ENCODE data around the gene C7orf33. TPM values are rescaled to one million over a fixed set of nuclear protein-coding genes. Genes with fewer than 3 reads are reported as not detected.

The C7orf33 gene
- total and polyA plus RNA-seq, 4 donors = not detected

GRCh38 chr7:148657929-148658328 lies 67.4 kb downstream of the C7orf33 start:
- no peak overlapping the region for H3K4me3 ChIP-seq
- H3K27me3 ChIP-seq (ENCODE audit: control insufficient read depth in 3 of 3, insufficient read depth in 3 of 3, low read length in 2 of 3) = no peaks in the 10 kb centered on the region
- H3K27ac ChIP-seq (ENCODE audit: low read depth in 1 of 2, low read length in 1 of 2) = no peak overlapping the region
- TF ChIP-seq CTCF (IDR thresholded peaks at IDR 0.05; ENCODE audit: control extremely low read depth, extremely low read depth) = no peak
- no peak for DNase-seq
- H3K9me3 ChIP-seq (ENCODE audit: control insufficient read depth in 4 of 4, insufficient read depth in 3 of 4, low read length in 3 of 4) = no peaks in the 10 kb centered on the region
- no peak for ATAC-seq (ENCODE audit: insufficient read depth, low FRiP score)
- no peaks in the 10 kb centered on the region for H3K36me3 ChIP-seq (ENCODE audit: control insufficient read depth in 4 of 4, insufficient read depth in 4 of 4, low read length in 4 of 4)
- no peak overlapping the region for H3K9ac ChIP-seq (ENCODE audit: insufficient read depth in 1 of 2, low read length in 2 of 2)
- WGBS, 2 donors = 79 to 91% methylated on average over 4 of the region's 4 CpGs
- H3K4me1 ChIP-seq (ENCODE audit: control insufficient read depth in 5 of 5, insufficient read depth in 5 of 5, low read length in 5 of 5) = no peaks in the 10 kb centered on the region

- no peak for TF ChIP-seq CTCF (IDR thresholded peaks at IDR 0.05; ENCODE audit: control extremely low read depth, extremely low read depth)
- no peaks in the 10 kb centered on the region for H3K9me3 ChIP-seq (ENCODE audit: control insufficient read depth in 4 of 4, insufficient read depth in 3 of 4, low read length in 3 of 4)
- no peak overlapping the region for H3K4me3 ChIP-seq
- no peaks in the 10 kb centered on the region for H3K36me3 ChIP-seq (ENCODE audit: control insufficient read depth in 4 of 4, insufficient read depth in 4 of 4, low read length in 4 of 4)
- H3K9ac ChIP-seq (ENCODE audit: insufficient read depth in 1 of 2, low read length in 2 of 2) = no peak overlapping the region
- no peak overlapping the region for H3K27ac ChIP-seq (ENCODE audit: low read depth in 1 of 2, low read length in 1 of 2)
- ATAC-seq (ENCODE audit: insufficient read depth, low FRiP score) = no peak
- H3K27me3 ChIP-seq (ENCODE audit: control insufficient read depth in 3 of 3, insufficient read depth in 3 of 3, low read length in 2 of 3) = no peaks in the 10 kb centered on the region
- WGBS, 2 donors = 82 to 87% methylated on average over 2 of the region's 2 CpGs
- DNase-seq = no peak
- H3K4me1 ChIP-seq (ENCODE audit: control insufficient read depth in 5 of 5, insufficient read depth in 5 of 5, low read length in 5 of 5) = no peaks in the 10 kb centered on the region
Measured at GRCh38 chr7:148661471-148661870, 70.9 kb downstream of the C7orf33 start.

- Histone ChIP-seq H3K9me3 (ENCODE audit: control insufficient read depth in 4 of 4, insufficient read depth in 3 of 4, low read length in 3 of 4) (no peaks in the 10 kb centered on the region), H3K27ac (ENCODE audit: low read depth in 1 of 2, low read length in 1 of 2) (no peak overlapping the region), H3K36me3 (ENCODE audit: control insufficient read depth in 4 of 4, insufficient read depth in 4 of 4, low read length in 4 of 4) (no peaks in the 10 kb centered on the region), H3K4me1 (ENCODE audit: control insufficient read depth in 5 of 5, insufficient read depth in 5 of 5, low read length in 5 of 5) (no peaks in the 10 kb centered on the region), H3K27me3 (ENCODE audit: control insufficient read depth in 3 of 3, insufficient read depth in 3 of 3, low read length in 2 of 3) (no peaks in the 10 kb centered on the region), H3K9ac (ENCODE audit: insufficient read depth in 1 of 2, low read length in 2 of 2) (no peak overlapping the region), H3K4me3 (no peak overlapping the region)
- DNase-seq (no peak), ATAC-seq (ENCODE audit: insufficient read depth, low FRiP score) (no peak)
- no peak for TF ChIP-seq CTCF (IDR thresholded peaks at IDR 0.05; ENCODE audit: control extremely low read depth, extremely low read depth)
- 36 to 83% methylated on average over 3 of the region's 3 CpGs for WGBS, 2 donors
Measured at GRCh38 chr7:148662646-148663045, 72.1 kb downstream of the C7orf33 start.

- WGBS, 2 donors = 51 to 70% methylated on average over 6 of the region's 6 CpGs
- H3K9me3 ChIP-seq (ENCODE audit: control insufficient read depth in 4 of 4, insufficient read depth in 3 of 4, low read length in 3 of 4) = no peaks in the 10 kb centered on the region
- ATAC-seq (ENCODE audit: insufficient read depth, low FRiP score) = no peak
- no peak overlapping the region for H3K27ac ChIP-seq (ENCODE audit: low read depth in 1 of 2, low read length in 1 of 2)
- H3K4me3 ChIP-seq = no peak overlapping the region
- no peak for TF ChIP-seq CTCF (IDR thresholded peaks at IDR 0.05; ENCODE audit: control extremely low read depth, extremely low read depth)
- no peaks in the 10 kb centered on the region for H3K36me3 ChIP-seq (ENCODE audit: control insufficient read depth in 4 of 4, insufficient read depth in 4 of 4, low read length in 4 of 4)
- peak in 1 of 3 donors; percentile 47 for DNase-seq
- H3K27me3 ChIP-seq (ENCODE audit: control insufficient read depth in 3 of 3, insufficient read depth in 3 of 3, low read length in 2 of 3) = no peaks in the 10 kb centered on the region
- H3K9ac ChIP-seq (ENCODE audit: insufficient read depth in 1 of 2, low read length in 2 of 2) = no peak overlapping the region
- H3K4me1 ChIP-seq (ENCODE audit: control insufficient read depth in 5 of 5, insufficient read depth in 5 of 5, low read length in 5 of 5) = no peaks in the 10 kb centered on the region
Measured at GRCh38 chr7:148664324-148664723, 73.8 kb downstream of the C7orf33 start.
